Measurements from ENCODE around the gene RCSD1. TPM values are rescaled to one million over a fixed set of nuclear protein-coding genes. Genes with fewer than 3 reads are reported as not detected.

RCSD1 gene
- polyA plus RNA-seq, 3 donors: 116 to 218 (median 216) TPM

DNA sequence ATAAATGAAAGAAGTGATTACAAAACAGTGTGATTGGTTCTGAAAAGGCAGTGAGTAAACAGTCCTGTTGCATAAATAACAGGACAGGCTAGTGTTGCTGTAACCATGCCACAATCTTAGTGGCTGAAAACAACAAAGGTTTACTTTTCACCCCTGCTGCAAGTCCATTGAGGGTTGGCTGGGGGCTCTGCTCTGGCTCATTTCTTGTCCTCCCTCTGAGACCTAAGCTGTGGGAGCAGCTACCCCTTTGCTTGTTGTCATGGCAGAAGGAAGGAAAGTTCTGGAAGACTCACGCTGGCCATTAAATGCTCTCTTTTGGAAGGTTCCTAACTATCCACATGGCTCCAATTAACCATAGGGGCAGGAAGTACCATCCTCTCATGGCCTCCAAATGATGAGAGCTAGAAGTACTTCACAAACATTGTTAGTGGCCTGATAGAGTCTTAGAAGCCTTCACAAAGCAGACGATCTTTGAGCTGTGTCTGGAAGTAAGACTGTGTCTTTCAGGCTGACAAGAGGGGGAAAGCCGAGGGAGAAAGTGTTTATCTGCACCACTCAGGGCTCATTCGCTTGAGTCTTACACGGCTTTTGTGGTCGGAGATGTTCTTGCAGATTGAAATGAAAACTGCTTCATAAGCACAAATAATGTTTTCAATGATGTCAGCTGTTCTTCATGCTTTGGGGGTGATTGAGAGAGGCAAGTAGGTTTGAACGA, 11.9 kb downstream of the RCSD1 start:
- H3K27ac Mint-ChIP-seq: peak overlapping the region; percentile 25 to 98 (median 58)
- 73% methylated on average over 2 of the region's 7 CpGs for WGBS (ENCODE audit: insufficient coverage)
- no peaks in the 10 kb centered on the region for H3K27me3 Mint-ChIP-seq (ENCODE audit: low read depth in 3 of 3)
- Histone ChIP-seq H3K4me2 (replicated peaks; ENCODE audit: extremely low read depth, low read length, poor library complexity, severe bottlenecking) (no peak overlapping the region), H3K4me3 (replicated peaks in 1 of 3; ENCODE audit: low read depth in 2 of 3, low read length in 3 of 3) (no peak overlapping the region), H3K9ac (ENCODE audit: insufficient read depth, low read length, poor library complexity, severe bottlenecking) (no peak overlapping the region), H3K27ac (ENCODE audit: low read depth in 1 of 2, low read length in 2 of 2) (peak overlapping the region; percentile 10 to 78), H3K79me2 (ENCODE audit: insufficient read depth, low read length) (peaks cover 100% of the 10 kb centered on the region), H3K4me1 (ENCODE audit: control insufficient read depth in 1 of 2, insufficient read depth in 2 of 2, low read length in 2 of 2) (peaks cover 52 to 57% of the 10 kb centered on the region in 2 donors), H3K36me3 (replicated peaks in 1 of 2; ENCODE audit: control insufficient read depth in 1 of 2, insufficient read depth in 2 of 2, low read length in 2 of 2) (peaks cover 65 to 80% of the 10 kb centered on the region in 2 donors), H3K27me3 (ENCODE audit: control insufficient read depth in 2 of 2, insufficient read depth in 2 of 2, low read length in 2 of 2) (no peaks in the 10 kb centered on the region), H2AFZ (ENCODE audit: insufficient read depth, low read depth, low read length, poor library complexity, severe bottlenecking) (no peak overlapping the region), H4K20me1 (ENCODE audit: insufficient read depth, low read length) (peaks cover 100% of the 10 kb centered on the region), H3K9me3 (replicated peaks in 1 of 2; ENCODE audit: control insufficient read depth in 1 of 2, insufficient read depth in 1 of 2, low read length in 2 of 2) (no peaks in the 10 kb centered on the region)
- DNase-seq: no peak
- H3K4me3 Mint-ChIP-seq: no peak overlapping the region
- TF ChIP-seq, protein P1, sequence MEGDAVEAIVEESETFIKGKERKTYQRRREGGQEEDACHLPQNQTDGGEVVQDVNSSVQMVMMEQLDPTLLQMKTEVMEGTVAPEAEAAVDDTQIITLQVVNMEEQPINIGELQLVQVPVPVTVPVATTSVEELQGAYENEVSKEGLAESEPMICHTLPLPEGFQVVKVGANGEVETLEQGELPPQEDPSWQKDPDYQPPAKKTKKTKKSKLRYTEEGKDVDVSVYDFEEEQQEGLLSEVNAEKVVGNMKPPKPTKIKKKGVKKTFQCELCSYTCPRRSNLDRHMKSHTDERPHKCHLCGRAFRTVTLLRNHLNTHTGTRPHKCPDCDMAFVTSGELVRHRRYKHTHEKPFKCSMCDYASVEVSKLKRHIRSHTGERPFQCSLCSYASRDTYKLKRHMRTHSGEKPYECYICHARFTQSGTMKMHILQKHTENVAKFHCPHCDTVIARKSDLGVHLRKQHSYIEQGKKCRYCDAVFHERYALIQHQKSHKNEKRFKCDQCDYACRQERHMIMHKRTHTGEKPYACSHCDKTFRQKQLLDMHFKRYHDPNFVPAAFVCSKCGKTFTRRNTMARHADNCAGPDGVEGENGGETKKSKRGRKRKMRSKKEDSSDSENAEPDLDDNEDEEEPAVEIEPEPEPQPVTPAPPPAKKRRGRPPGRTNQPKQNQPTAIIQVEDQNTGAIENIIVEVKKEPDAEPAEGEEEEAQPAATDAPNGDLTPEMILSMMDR (IDR thresholded peaks at IDR 0.05): no peak
- intact Hi-C loops (cut with micrococcal nuclease): no loop called here
- H3K9me3 Mint-ChIP-seq: no peaks in the 10 kb centered on the region
- peaks cover 72 to 84% of the 10 kb centered on the region in 2 donors for H3K36me3 Mint-ChIP-seq
- peaks cover 92% of the 10 kb centered on the region for H3K4me1 Mint-ChIP-seq

DNA sequence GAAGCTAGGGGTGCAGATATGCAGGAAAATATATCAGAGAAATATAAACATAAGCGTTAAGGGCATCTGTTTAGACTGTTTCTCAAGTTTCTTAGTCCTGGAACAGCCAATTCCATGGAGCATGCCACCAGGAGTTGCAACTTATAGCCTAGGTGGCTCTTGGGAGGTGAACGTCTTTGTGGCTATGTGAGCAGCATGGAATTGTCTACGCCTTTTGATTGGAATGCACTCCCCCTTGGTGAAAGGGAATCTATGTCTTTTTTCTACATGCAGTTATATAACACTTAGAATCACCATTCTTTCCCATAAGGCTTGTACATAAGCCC, 12.4 kb downstream of the RCSD1 start:
- H3K4me1 Mint-ChIP-seq: peaks cover 91% of the 10 kb centered on the region
- H2AFZ ChIP-seq (ENCODE audit: insufficient read depth, low read depth, low read length, poor library complexity, severe bottlenecking): no peak overlapping the region
- H3K9me3 Mint-ChIP-seq: no peaks in the 10 kb centered on the region
- H3K4me3 Mint-ChIP-seq: no peak overlapping the region
- peaks cover 100% of the 10 kb centered on the region for H3K79me2 ChIP-seq (ENCODE audit: insufficient read depth, low read length)
- H3K4me3 ChIP-seq (replicated peaks in 1 of 3; ENCODE audit: low read depth in 2 of 3, low read length in 3 of 3): no peak overlapping the region
- H3K27me3 Mint-ChIP-seq (ENCODE audit: low read depth in 3 of 3): no peaks in the 10 kb centered on the region
- H3K36me3 Mint-ChIP-seq: peaks cover 72 to 85% of the 10 kb centered on the region in 2 donors
- 100% methylated on average over 1 of the region's 3 CpGs for WGBS (ENCODE audit: insufficient coverage)
- H3K4me2 ChIP-seq (replicated peaks; ENCODE audit: extremely low read depth, low read length, poor library complexity, severe bottlenecking): no peak overlapping the region
- peaks cover 65 to 80% of the 10 kb centered on the region in 2 donors for H3K36me3 ChIP-seq (replicated peaks in 1 of 2; ENCODE audit: control insufficient read depth in 1 of 2, insufficient read depth in 2 of 2, low read length in 2 of 2)
- no peak overlapping the region for H3K9ac ChIP-seq (ENCODE audit: insufficient read depth, low read length, poor library complexity, severe bottlenecking)
- H3K27me3 ChIP-seq (ENCODE audit: control insufficient read depth in 2 of 2, insufficient read depth in 2 of 2, low read length in 2 of 2): no peaks in the 10 kb centered on the region
- TF ChIP-seq, protein P1 (IDR thresholded peaks at IDR 0.05): no peak
- intact Hi-C loops (cut with micrococcal nuclease): no loop called here
- H4K20me1 ChIP-seq (ENCODE audit: insufficient read depth, low read length): peaks cover 100% of the 10 kb centered on the region
- H3K27ac ChIP-seq (ENCODE audit: low read depth in 1 of 2, low read length in 2 of 2): peak overlapping the region in 1 of 2 donors; percentile 78
- peaks cover 52 to 57% of the 10 kb centered on the region in 2 donors for H3K4me1 ChIP-seq (ENCODE audit: control insufficient read depth in 1 of 2, insufficient read depth in 2 of 2, low read length in 2 of 2)
- peak overlapping the region in 4 of 7 donors; percentile 25 to 98 (median 72) for H3K27ac Mint-ChIP-seq
- DNase-seq: no peak
- no peaks in the 10 kb centered on the region for H3K9me3 ChIP-seq (replicated peaks in 1 of 2; ENCODE audit: control insufficient read depth in 1 of 2, insufficient read depth in 1 of 2, low read length in 2 of 2)

Data from CD14-positive monocyte (primary cell).